Calu3 (cell line): ENCODE results near the gene CSPG4. TPM values are rescaled to one million over a fixed set of nuclear protein-coding genes. Genes with fewer than 3 reads are reported as not detected.
A peak's percentile ranks its signal among the peaks of the same experiment; 100 is the strongest.
"Not testable (repeated sequence)": the region's sequence is repeated elsewhere in the genome, so short reads cannot be mapped to it uniquely, and the experiment has no call there.

Experiments
- BruUV-seq: library from RNA; stranded (reverse); fragments of 400-500 nt; replicated peaks from 2 replicates; lab custom pipeline; 2021; lab: Mats Ljungman, UMichigan
- CTCF ChIA-PET: fragments of 300-600 bp; sonication (Branson Sonifier 250); formaldehyde crosslinking; loops from one replicate; lab custom pipeline; 2022; ENCODE audit warnings: antibody characterized with exemption; lab: Charles Lee
- DNase-seq: peaks from one replicate; pipeline ENCODE4 v3.0.0; 2022
- H3K27ac Mint-ChIP-seq: one replicate; pipeline ENCODE4 v1.8.0; 2022; ENCODE audit warnings: mixed read lengths; ENCODE audit not compliant: unreplicated experiment
- H3K27me3 Mint-ChIP-seq: one replicate; pipeline ENCODE4 v1.8.0; 2022; ENCODE audit warnings: mixed read lengths; ENCODE audit not compliant: unreplicated experiment
- H3K36me3 Mint-ChIP-seq: one replicate; pipeline ENCODE4 v1.8.0; 2022; ENCODE audit warnings: mild to moderate bottlenecking, moderate library complexity, mixed read lengths; ENCODE audit not compliant: insufficient read depth, unreplicated experiment
- H3K4me1 Mint-ChIP-seq: one replicate; pipeline ENCODE4 v1.8.0; 2022; ENCODE audit warnings: mild to moderate bottlenecking, low read depth, mixed read lengths; ENCODE audit not compliant: unreplicated experiment
- H3K4me3 Mint-ChIP-seq: one replicate; pipeline ENCODE4 v1.8.0; 2022; ENCODE audit warnings: mild to moderate bottlenecking, low read depth, moderate library complexity, mixed read lengths; ENCODE audit not compliant: unreplicated experiment
- H3K9me3 Mint-ChIP-seq: one replicate; pipeline ENCODE4 v1.8.0; 2022; ENCODE audit warnings: low read depth, mixed read lengths; ENCODE audit not compliant: unreplicated experiment
- CTCF ChIP-seq: fragments of 200-600 bp; IDR thresholded peaks from one replicate; pipeline ENCODE4 v1.8.0; 2022; ENCODE audit warnings: antibody characterized with exemption; ENCODE audit not compliant: unreplicated experiment
- intact Hi-C: fragments of 100-400 bp; cut with micrococcal nuclease; formaldehyde crosslinking; loops from one replicate; pipeline ENCODE4 v1.10.0; 2022; ENCODE audit not compliant: unreplicated experiment
- total RNA-seq: library from RNA; stranded (reverse); gene quantifications from 2 replicates; pipeline ENCODE4 v1.2.3, GENCODE V29; 2022

Gene CSPG4
- total RNA-seq, 1 experiment from 2014 or later, result not detected

- peaks cover 18% of the 10 kb centered on the region for H3K36me3 Mint-ChIP-seq
- no TSS peak for BruUV-seq
- no peak for DNase-seq
- H3K27ac Mint-ChIP-seq, result peak overlapping the region; percentile 50
- H3K4me3 Mint-ChIP-seq, result peak overlapping the region; percentile 72
- intact Hi-C loops, result no loop called here
- no peaks in the 10 kb centered on the region for H3K4me1 Mint-ChIP-seq
- H3K27me3 Mint-ChIP-seq, result peaks cover 30% of the 10 kb centered on the region
- CTCF ChIA-PET, result interaction anchor here (0.6 to 2.1 kb wide), 10 partner anchors 10 to 113 kb away, joined by 3 to 12 read pairs (median 6); partner anchors contain the start of gene SNUPN
- no peak for TF ChIP-seq CTCF
- H3K9me3 Mint-ChIP-seq, result no peaks in the 10 kb centered on the region
Measured at GRCh38 chr15:75738014-75738646, 25.5 kb upstream of the CSPG4 start.

- H3K4me1 Mint-ChIP-seq, DNase-seq, H3K9me3 Mint-ChIP-seq, intact Hi-C loops: not testable (repeated sequence)
- Mint-ChIP-seq H3K36me3 (peaks cover 20% of the 10 kb centered on the region), H3K27me3 (peaks cover 27% of the 10 kb centered on the region), H3K27ac (peak overlapping the region; percentile 50), H3K4me3 (peak overlapping the region; percentile 72)
- BruUV-seq, result TSS peak; percentile 29
- CTCF ChIA-PET, result interaction anchor here (2.1 kb wide), 1 partner anchor 14 kb away, joined by 8 read pairs; a partner anchor contains a TSS
Measured at GRCh38 chr15:75737116-75738013, 24.7 kb upstream of the CSPG4 start.

- CTCF ChIA-PET, result interaction anchor here (0.8 kb wide), 1 partner anchor 15 kb away, joined by 3 read pairs; no protein-coding TSS in a partner anchor
- no peaks in the 10 kb centered on the region for H3K9me3 Mint-ChIP-seq
- H3K4me1 Mint-ChIP-seq, result no peaks in the 10 kb centered on the region
- peaks cover 26% of the 10 kb centered on the region for H3K36me3 Mint-ChIP-seq
- intact Hi-C loops, result no loop called here
- no peak overlapping the region for H3K27ac Mint-ChIP-seq
- DNase-seq, result no peak
- no peak overlapping the region for H3K4me3 Mint-ChIP-seq
- no TSS peak for BruUV-seq
- no peak for TF ChIP-seq CTCF
- H3K27me3 Mint-ChIP-seq, result peaks cover 23% of the 10 kb centered on the region
Measured at GRCh38 chr15:75736256-75736655, 23.6 kb upstream of the CSPG4 start.

GRCh38 chr15:75734861-75735760, 22.5 kb upstream of the CSPG4 start:
- H3K4me1 Mint-ChIP-seq, intact Hi-C loops, BruUV-seq, H3K27ac Mint-ChIP-seq, H3K4me3 Mint-ChIP-seq, H3K9me3 Mint-ChIP-seq, DNase-seq: not testable (repeated sequence)
- Mint-ChIP-seq H3K36me3 (peaks cover 26% of the 10 kb centered on the region), H3K27me3 (peaks cover 13% of the 10 kb centered on the region)
- CTCF ChIA-PET, result interaction anchor here (0.6 kb wide), 1 partner anchor 558 kb away, joined by 3 read pairs; no protein-coding TSS in a partner anchor
